HG02852 (cell line): ENCODE results near the gene APOD.
A peak's percentile ranks its signal among the peaks of the same experiment; 100 is the strongest.
"Not testable (repeated sequence)": the region's sequence is repeated elsewhere in the genome, so short reads cannot be mapped to it uniquely, and the experiment has no call there.

Source experiments
- ATAC-seq: cut with Tn5 transposase; IDR thresholded peaks from one replicate; pipeline ENCODE4 v1.9.1; 2021; ENCODE audit warnings: mild to moderate bottlenecking, moderate library complexity; ENCODE audit not compliant: unreplicated experiment

Gene APOD

DNA sequence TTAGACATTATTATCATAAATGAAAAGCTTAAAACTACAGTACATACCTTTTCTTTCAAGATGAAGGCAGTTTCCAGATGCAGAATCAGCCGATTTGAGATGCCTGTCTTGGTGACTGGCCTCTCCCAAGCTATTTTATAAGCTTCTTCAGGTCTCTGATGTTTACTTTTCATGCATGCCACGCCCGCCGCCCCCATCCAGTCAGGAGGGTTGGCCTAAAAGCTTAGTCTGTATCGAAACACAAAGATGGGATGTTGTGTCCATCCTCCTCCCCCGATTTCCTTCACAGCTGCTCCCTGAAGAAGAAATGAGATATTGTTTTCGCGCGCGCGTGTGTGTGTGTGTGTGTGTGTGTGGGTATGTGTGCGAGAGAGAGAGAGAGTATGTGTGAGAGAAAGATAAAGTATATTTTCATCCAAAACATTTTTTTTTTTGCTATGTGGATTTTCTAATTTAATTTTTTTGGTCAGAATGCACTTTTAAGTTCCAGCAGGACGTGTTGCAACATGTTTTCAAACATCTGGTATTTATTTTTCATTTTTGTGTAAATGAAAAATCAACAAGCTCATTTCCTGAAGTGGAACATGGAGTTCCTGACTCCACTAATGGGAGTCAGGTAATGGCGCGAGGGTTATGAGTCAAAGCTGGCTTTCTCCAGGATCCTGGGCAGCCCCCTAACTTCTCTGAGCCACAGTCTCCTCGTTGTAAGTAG lies at the start of gene APOD:
APOD (minus strand) TSS at position 110 of the 712 bp plus-strand sequence. CDS start 4,479 bp downstream, outside the sequence.
- ATAC-seq = no peak

- not testable (repeated sequence) for ATAC-seq
These were observed 49.6 kb upstream of the APOD start for GRCh38 chr3:195633351-195633750.

DNA sequence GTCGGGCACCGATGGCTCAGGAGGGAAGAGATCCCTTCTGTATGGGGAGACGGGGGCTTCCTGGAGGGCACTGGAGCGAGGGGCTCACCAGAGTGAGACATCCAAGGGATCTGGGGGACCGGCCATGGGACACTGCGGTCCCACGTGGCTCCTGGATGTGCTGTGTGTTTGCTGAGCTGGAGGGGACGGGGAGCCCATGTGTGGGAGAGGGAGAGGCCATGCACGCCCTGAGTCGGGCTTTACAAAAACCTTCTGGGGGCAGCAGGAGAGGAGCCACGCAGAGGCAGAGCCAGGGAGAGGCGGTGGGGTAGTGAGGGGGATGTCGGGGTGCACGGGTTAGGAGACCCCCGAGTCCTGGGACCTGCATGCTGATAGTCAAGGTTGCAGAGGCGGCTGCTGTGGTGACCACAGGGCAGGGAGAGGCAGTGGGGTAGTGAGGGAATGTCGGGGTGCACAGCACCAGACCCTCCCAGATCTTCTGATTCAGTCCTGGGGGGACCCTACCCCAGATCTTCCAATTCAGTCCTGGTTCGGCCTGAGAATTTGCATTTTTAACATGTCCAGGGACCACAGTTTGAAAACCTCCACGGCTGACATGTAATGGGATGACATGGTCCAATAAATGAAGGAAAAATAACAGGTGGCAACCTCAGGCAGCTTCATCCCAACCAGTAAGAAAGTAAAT lies 48.9 kb upstream of the APOD start:
- not testable (repeated sequence) for ATAC-seq

GRCh38 chr3:195632046-195632445 lies 48.3 kb upstream of the APOD start:
- ATAC-seq = not testable (repeated sequence)

GRCh38 chr3:195630938-195631495 lies 47.3 kb upstream of the APOD start:
- not testable (repeated sequence) for ATAC-seq

GRCh38 chr3:195630086-195630917 lies 46.6 kb upstream of the APOD start:
- not testable (repeated sequence) for ATAC-seq

DNA sequence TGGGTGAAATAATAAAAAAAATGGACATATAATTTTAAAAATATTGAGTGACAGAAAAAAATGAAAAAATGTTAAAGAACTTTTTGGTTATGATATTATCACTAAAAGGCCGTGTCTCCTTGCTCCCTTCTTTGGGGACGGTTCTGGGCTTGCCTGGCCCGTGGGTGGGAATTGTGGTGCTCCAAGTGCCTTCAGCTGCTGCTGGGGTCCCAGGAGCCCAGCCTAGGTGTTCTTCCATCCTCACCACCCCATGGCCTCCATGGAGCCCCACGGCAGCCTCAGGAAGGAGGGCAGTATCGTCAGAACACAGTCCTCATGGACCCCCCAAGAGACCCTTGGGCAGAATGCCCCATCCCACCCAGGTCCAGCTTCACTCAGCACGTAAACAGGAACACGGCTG lies 45.9 kb upstream of the APOD start:
- not testable (repeated sequence) for ATAC-seq

- not testable (repeated sequence) for ATAC-seq
These were observed 44.7 kb upstream of the APOD start for GRCh38 chr3:195628386-195628920.

DNA sequence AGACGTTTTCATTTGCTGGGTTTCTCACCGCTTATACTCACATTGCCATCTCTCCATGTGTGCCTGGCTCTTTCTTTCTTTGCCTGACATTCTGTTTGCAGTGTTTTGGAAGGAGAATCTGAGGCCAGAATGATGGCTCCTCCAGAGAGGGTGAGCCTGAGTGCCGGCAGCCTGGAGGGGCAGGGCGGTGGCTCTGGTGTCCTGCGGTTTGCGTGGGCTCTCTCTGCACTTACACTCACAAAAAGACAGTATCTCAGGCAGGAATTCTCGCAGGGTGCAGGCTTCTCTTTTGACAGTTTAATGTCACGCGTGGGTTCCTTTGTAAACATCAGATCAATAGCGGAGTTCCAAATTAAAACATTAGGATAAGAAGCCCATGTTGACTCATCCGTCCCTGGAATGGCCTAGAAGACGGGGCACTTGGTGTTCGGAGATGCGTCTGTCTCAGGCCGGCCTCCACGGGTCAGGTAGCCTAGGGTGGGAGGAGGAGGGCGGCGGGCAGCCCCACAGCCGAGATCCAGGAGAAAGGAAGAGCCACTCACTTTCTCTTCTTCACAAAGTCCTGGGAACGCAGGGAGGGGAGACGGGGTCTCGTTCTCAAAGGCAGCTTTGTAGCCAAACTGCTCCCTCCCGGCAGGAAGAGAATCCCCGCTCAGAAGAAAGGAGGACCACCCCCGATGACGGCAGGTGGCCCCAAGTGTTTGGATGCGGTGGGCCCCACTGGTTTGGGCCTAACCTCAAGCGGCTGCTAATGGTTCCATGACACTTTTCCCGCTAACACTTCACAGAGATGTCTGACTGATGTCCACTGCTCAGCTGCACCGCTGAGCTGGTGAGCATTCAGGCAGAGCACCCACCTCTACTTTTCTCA lies 44.0 kb upstream of the APOD start:
- ATAC-seq = not testable (repeated sequence)

DNA sequence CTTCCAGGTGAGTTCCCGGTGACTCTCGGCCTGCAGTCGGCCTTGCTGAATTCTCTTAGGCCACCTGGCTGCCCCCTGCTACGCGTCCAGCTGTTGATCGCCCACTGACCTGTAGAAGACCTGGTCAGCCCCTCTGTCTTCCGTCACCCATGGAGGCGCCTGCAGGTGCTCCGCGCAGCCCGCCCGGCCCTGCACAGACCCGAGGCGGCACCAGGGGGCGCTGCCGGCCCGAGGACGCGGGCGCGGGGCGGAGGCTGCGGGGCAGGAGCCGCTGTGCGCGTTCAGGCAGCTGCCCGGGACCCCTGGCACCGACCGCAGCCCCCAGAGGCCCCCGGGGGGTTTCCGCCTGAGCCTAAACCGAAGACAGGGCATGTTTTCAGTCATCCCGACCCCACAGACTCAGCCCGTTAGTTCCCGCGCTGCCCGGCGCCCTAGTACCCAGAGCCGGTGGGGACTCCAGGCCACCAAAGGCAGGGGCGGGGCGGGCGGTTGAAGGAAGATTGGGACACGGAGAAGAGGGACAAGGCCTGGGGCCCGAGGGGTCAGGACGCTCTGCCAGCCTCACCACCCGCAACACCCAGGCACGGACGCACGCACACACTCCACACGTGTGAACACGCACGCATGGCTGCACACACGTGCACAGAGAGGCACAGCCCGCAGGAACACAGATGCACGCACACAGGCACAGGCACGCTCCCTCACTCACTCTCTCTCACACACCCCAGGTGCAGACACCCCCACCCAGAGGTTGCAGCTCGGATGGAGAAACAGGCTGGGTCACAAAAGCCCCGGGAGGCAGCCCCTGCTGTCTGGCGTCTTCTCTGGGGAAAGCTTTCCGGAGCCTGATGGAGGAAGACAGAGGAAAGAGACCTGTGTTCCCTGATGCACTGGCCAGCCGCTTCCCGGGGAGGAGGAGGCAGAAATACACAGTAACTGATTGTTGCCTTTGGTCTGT lies 41.1 kb upstream of the APOD start:
- ATAC-seq = peak; percentile 75

GRCh38 chr3:195624171-195624570 lies 40.4 kb upstream of the APOD start:
- ATAC-seq = not testable (repeated sequence)

- not testable (repeated sequence) for ATAC-seq
These were observed 39.7 kb upstream of the APOD start for GRCh38 chr3:195623217-195623965.

DNA sequence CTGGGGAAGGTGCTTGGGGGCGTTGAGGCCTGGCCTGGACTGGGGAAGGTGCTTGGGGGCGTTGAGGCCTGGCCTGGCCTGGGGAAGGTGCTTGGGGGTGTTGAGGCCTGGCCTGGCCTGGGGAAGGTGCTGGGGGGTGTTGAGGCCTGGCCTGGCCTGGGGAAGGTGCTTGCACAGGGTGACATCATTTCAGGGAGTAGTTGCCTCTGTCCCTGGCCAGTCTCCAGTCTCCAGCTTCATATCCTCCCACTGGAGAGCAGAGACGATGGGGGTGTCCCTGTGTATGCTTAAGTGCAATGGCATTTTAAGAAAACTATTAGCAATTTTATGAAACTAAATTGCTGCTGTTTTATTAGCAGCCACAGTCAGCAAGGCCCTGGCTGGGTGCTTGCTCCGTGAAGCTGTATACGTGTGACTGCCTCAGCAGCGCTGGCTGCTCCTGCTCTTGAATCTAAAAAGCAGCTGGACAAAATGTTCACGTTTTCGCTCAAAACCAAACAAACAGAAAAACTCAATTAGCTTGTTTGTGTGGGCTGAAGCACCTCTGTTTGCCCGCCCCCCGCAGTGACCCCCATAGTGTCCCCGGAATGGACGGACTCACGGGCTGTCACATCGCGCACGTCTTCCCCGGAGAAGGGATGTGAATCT lies 38.9 kb upstream of the APOD start:
- ATAC-seq = not testable (repeated sequence)

- not testable (repeated sequence) for ATAC-seq
These were observed 38.3 kb upstream of the APOD start for GRCh38 chr3:195622012-195622411.

DNA sequence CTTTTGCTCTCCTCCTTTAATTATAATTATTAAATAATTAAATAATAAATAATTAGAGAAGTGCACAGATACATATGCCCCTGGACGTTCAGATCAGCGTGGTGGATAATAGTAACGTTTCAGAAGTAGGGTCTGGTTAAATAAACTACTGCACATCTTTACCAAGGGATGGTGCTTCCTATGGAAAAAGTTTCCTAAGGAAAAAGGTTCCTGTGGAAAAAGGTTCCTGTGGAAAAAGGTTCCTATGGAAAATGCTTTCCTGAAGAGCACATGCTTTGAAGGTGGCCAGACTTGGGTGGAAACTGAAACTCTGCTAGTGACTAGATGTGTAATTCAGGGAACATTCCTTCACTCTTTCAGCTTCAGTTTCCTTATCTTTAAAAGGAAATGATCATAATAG lies 37.4 kb upstream of the APOD start:
- ATAC-seq = not testable (repeated sequence)

GRCh38 chr3:195620476-195620875 lies 36.7 kb upstream of the APOD start:
- not testable (repeated sequence) for ATAC-seq

DNA sequence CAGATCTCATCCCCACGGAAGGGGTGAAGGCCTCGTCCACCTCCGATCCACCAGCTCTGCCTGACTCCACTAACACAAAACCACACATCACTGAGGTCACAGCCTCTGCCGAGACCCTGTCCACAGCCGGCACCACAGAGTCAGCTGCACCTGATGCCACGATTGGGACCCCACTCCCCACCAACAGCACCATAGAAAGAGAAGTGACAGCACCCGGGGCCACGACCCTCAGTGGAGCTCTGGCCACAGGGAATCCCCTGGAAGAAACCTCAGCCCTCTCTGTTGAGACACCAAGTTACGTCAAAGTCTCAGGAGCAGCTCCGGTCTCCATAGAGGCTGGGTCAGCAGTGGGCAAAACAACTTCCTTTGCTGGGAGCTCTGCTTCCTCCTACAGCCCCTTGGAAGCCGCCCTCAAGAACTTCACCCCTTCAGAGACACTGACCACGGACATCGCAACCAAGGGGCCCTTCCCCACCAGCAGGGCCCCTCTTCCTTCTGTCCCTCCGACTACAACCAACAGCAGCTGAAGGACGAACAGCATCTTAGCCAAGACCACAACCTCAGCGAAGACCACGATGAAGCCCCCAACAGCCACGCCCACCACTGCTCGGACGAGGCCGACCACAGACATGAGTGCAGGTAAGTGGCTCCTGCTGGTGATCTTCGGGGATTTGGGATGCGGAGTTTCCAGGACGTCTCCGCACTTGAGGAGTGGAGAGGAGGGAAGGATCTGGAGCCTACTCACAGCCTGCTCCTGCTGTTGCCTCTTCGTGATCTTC lies 36.0 kb upstream of the APOD start:
- not testable (repeated sequence) for ATAC-seq
